PC-3 (cell line): ENCODE measurements around the gene UPF1. TPM values are rescaled to one million over a fixed set of nuclear protein-coding genes. Genes with fewer than 3 reads are reported as not detected.

Source experiments
- ATAC-seq: fragments of 200-7000 bp; cut with Tn5 transposase; 2 replicates; pipeline ENCODE4 v1.9.1; 2020; ENCODE audit warnings: mild to moderate bottlenecking, moderate library complexity
- BruUV-seq: library from RNA; stranded (reverse); fragments of 400-500 nt; replicated peaks from 2 replicates; lab custom pipeline; 2021; lab: Mats Ljungman, UMichigan
- CTCF ChIA-PET: fragments of 300-600 bp; sonication (Branson Sonifier 250); formaldehyde crosslinking; loops from one replicate; lab custom pipeline; 2022; ENCODE audit warnings: antibody characterized with exemption; lab: Charles Lee
- POLR2A ChIA-PET: fragments of 300-600 bp; sonication (Branson Sonifier 250); formaldehyde crosslinking; loops from one replicate; lab custom pipeline; 2022; ENCODE audit warnings: antibody characterized with exemption; ENCODE audit not compliant: unreplicated experiment; lab: Charles Lee
- DNase-seq: peaks from one replicate; pipeline ENCODE4 v3.0.0-alpha.2; 2015
- H2AFZ ChIP-seq: fragments of 300-600 bp; sonication (generic); 2 replicates; pipeline ENCODE4 v1.6.0; 2016; ENCODE audit warnings: antibody characterized with exemption, low read length
- H3F3A ChIP-seq: fragments of 300-600 bp; sonication (generic); one replicate; pipeline ENCODE4 v1.6.0; 2017; ENCODE audit warnings: antibody characterized with exemption, low read length, control low read depth, mild to moderate bottlenecking; ENCODE audit not compliant: unreplicated experiment
- H3K27ac ChIP-seq: fragments of 300-600 bp; sonication (generic); 2 replicates; pipeline ENCODE4 v1.5.1; 2016; ENCODE audit warnings: mild to moderate bottlenecking, low read length
- H3K27me3 ChIP-seq: fragments of 300-600 bp; sonication (generic); 2 replicates; pipeline ENCODE4 v1.6.1; 2016; ENCODE audit warnings: low read length, mixed read lengths
- H3K36me3 ChIP-seq: fragments of 300-600 bp; sonication (generic); 2 replicates; pipeline ENCODE4 v1.6.1; 2016; ENCODE audit warnings: low read depth, mixed run types, low read length, mixed read lengths
- H3K4me1 ChIP-seq: fragments of 300-600 bp; sonication (generic); 2 replicates; pipeline ENCODE4 v1.5.1; 2016; ENCODE audit warnings: low read length; ENCODE audit not compliant: insufficient read depth
- H3K4me2 ChIP-seq: fragments of 300-600 bp; sonication (generic); 2 replicates; pipeline ENCODE4 v1.6.0; 2016; ENCODE audit warnings: low read length
- H3K4me3 ChIP-seq: fragments of 300-600 bp; sonication (generic); 2 replicates; pipeline ENCODE4 v1.5.1; 2016; ENCODE audit warnings: mild to moderate bottlenecking, low read length, mixed read lengths
- H3K79me2 ChIP-seq: fragments of 300-600 bp; sonication (generic); 2 replicates; pipeline ENCODE4 v1.6.1; 2017; ENCODE audit warnings: low read length, mixed read lengths
- H3K9ac ChIP-seq: fragments of 300-600 bp; sonication (generic); 2 replicates; pipeline ENCODE4 v1.6.0; 2016; ENCODE audit warnings: mild to moderate bottlenecking, low read length
- H3K9me2 ChIP-seq: fragments of 300-600 bp; sonication (generic); replicated peaks from 2 replicates; pipeline ENCODE4 v1.6.1; 2016; ENCODE audit warnings: mixed run types, low read length, mixed read lengths
- H3K9me3 ChIP-seq: fragments of 300-600 bp; sonication (generic); 2 replicates; pipeline ENCODE4 v1.6.1; 2016; ENCODE audit warnings: low read length, mixed read lengths
- H4K20me1 ChIP-seq: fragments of 300-600 bp; sonication (generic); 2 replicates; pipeline ENCODE4 v1.6.1; 2016; ENCODE audit warnings: low read length, mixed read lengths
- EZH2 ChIP-seq: fragments of 300-600 bp; sonication (generic); IDR thresholded peaks from one replicate; pipeline ENCODE4 v1.6.1; 2017; ENCODE audit warnings: antibody characterized with exemption, mild to moderate bottlenecking, low read length; ENCODE audit not compliant: unreplicated experiment
- EZH2phosphoT487 ChIP-seq: fragments of 300-600 bp; sonication (generic); IDR thresholded peaks from 2 replicates; pipeline ENCODE4 v1.6.1; 2018; ENCODE audit warnings: mild to moderate bottlenecking, antibody characterized with exemption, low read length, borderline replicate concordance
- intact Hi-C: fragments of 100-400 bp; cut with micrococcal nuclease; formaldehyde crosslinking; loops from 2 replicates; pipeline ENCODE4 v1.9.0; 2023
- total RNA-seq: library from RNA; depleted of rRNA; stranded (reverse); fragments of >200 nt; gene quantifications from 2 replicates; pipeline ENCODE4 v1.2.3, GENCODE V29; 2014
- TF ChIP-seq, protein P1 (sequence below): fragments of 300-600 bp; sonication (generic); conservative IDR thresholded peaks from 2 replicates; pipeline ENCODE4 v1.5.1; 2017; ENCODE audit warnings: antibody characterized with exemption, low read depth, mild to moderate bottlenecking, low read length

Gene UPF1
- total RNA-seq, 1 experiment from 2014 or later, result 97.1 TPM

DNA sequence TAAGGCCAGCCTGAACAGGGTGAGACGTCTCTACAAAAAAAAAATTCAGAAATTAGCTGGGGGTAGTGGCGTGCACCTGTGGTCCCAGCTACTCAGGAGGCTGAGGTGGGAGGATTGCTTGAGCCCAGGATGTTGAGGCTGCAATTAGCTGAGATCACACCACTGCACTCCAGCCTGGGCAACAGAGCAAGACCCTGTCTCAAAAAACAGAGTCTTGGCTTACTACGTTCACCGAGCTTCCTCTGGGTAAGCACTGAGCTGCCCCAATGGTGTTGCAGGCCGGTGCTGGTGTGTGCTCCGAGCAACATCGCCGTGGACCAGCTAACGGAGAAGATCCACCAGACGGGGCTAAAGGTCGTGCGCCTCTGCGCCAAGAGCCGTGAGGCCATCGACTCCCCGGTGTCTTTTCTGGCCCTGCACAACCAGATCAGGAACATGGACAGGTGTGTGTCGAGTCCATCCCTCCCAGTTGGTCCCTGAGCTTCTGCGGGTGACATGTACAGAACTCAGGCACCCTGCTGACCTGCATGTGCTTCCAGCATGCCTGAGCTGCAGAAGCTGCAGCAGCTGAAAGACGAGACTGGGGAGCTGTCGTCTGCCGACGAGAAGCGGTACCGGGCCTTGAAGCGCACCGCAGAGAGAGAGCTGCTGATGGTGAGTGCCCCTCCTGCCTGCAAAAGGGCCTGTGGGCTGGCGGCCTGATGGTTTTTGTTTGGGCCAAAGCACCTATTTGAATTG lies 24.1 kb downstream of the UPF1 start:
- CTCF ChIA-PET, result interaction anchor here (0.6 kb wide), 1 partner anchor 24 kb away, joined by 5 read pairs; no protein-coding TSS in a partner anchor
- POLR2A ChIA-PET, result no interaction called here
- no peaks in the 10 kb centered on the region for H3K27me3 ChIP-seq
- H3K4me3 ChIP-seq, result no peak overlapping the region
- H3F3A ChIP-seq, result no peaks in the 10 kb centered on the region
- peaks cover 77% of the 10 kb centered on the region for H3K36me3 ChIP-seq
- no TSS peak for BruUV-seq
- H4K20me1 ChIP-seq, result 0 out of 2 replicates have a peak, but pooled peaks cover 5% of the 10 kb centered on the region
- no peaks in the 10 kb centered on the region; the same call in 1 of the 2 replicates for H3K79me2 ChIP-seq
- H3K9me2 ChIP-seq, result no peaks in the 10 kb centered on the region
- intact Hi-C loops, result no loop called here
- no peak overlapping the region for H2AFZ ChIP-seq
- no peak overlapping the region for H3K27ac ChIP-seq
- TF ChIP-seq EZH2 (no peak), EZH2phosphoT487 (no peak)
- TF ChIP-seq, protein P1, sequence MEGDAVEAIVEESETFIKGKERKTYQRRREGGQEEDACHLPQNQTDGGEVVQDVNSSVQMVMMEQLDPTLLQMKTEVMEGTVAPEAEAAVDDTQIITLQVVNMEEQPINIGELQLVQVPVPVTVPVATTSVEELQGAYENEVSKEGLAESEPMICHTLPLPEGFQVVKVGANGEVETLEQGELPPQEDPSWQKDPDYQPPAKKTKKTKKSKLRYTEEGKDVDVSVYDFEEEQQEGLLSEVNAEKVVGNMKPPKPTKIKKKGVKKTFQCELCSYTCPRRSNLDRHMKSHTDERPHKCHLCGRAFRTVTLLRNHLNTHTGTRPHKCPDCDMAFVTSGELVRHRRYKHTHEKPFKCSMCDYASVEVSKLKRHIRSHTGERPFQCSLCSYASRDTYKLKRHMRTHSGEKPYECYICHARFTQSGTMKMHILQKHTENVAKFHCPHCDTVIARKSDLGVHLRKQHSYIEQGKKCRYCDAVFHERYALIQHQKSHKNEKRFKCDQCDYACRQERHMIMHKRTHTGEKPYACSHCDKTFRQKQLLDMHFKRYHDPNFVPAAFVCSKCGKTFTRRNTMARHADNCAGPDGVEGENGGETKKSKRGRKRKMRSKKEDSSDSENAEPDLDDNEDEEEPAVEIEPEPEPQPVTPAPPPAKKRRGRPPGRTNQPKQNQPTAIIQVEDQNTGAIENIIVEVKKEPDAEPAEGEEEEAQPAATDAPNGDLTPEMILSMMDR, result no peak
- no peaks in the 10 kb centered on the region for H3K4me1 ChIP-seq
- no peak overlapping the region for H3K9ac ChIP-seq
- DNase-seq (no peak), ATAC-seq (no peak)
- no peaks in the 10 kb centered on the region for H3K9me3 ChIP-seq
- no peak overlapping the region for H3K4me2 ChIP-seq

DNA sequence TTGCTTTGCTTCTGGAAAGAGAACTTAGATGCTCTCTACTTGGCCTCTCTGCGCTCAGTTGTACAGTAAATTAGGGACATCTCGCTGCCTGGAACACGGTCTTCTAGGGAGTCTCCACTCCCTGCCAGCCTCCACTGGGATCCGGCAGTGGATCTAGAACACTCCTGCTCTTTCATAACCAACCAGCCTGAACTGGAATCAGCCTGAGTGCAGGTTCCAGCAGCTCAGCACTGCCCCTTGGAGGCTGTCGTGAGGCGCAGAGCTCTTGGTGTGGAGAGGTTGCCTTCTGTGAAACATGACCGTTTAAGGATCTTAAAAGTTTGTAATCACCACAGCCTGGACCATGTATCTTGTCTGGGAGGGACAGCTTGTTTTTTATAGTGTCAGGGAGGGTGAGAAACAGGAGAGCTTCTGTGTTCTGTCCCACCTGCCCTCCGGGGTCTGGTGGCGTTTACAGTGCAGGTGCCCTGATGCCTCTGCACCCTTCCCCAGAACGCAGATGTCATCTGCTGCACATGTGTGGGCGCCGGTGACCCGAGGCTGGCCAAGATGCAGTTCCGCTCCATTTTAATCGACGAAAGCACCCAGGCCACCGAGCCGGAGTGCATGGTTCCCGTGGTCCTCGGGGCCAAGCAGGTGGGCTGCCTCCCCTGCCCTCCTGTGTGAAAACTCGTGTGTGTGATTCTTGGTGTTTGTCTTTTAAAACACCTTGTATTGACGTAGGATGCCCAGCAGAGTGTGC lies 24.8 kb downstream of the UPF1 start:
- H3K27me3 ChIP-seq, result no peaks in the 10 kb centered on the region
- ATAC-seq (peak; percentile 70), DNase-seq (peak; percentile 30)
- ChIA-PET CTCF (interaction anchor here (0.6 kb wide), 1 partner anchor 24 kb away, joined by 5 read pairs; no protein-coding TSS in a partner anchor), POLR2A (no interaction called here)
- H3K9ac ChIP-seq, result no peak overlapping the region
- peaks cover 76% of the 10 kb centered on the region for H3K36me3 ChIP-seq
- no peaks in the 10 kb centered on the region for H3F3A ChIP-seq
- H3K27ac ChIP-seq, result no peak overlapping the region
- 0 out of 2 replicates have a peak, but pooled peaks cover 5% of the 10 kb centered on the region for H4K20me1 ChIP-seq
- no TSS peak for BruUV-seq
- H3K4me2 ChIP-seq, result no peak overlapping the region
- TF ChIP-seq EZH2, result no peak
- TF ChIP-seq, protein P1, result peak; percentile 54
- no peak for TF ChIP-seq EZH2phosphoT487
- intact Hi-C loops, result no loop called here
- no peak overlapping the region for H2AFZ ChIP-seq
- H3K9me3 ChIP-seq, result no peaks in the 10 kb centered on the region
- no peak overlapping the region for H3K4me3 ChIP-seq
- H3K9me2 ChIP-seq, result no peaks in the 10 kb centered on the region
- H3K79me2 ChIP-seq, result no peaks in the 10 kb centered on the region
- H3K4me1 ChIP-seq, result no peaks in the 10 kb centered on the region
